Transverse colon (tissue), 4 donors: ENCODE measurements around the gene NAA15. TPM values are rescaled to one million over a fixed set of nuclear protein-coding genes. Genes with fewer than 3 reads are reported as not detected.

ENCODE experiments used
- DNase-seq: peaks from one replicate; pipeline ENCODE4 v3.0.0-alpha.2; 2019
- H3K27ac ChIP-seq, 4 donors: fragments of 200-600 bp; sonication (generic); 2 replicates each; pipeline ENCODE4 v1.5.1; 2016 to 2018; ENCODE audit warnings: inconsistent platforms in 4 of 4
- H3K27me3 ChIP-seq: fragments of 200-600 bp; sonication (generic); 2 replicates; pipeline ENCODE4 v1.5.1; 2017; ENCODE audit warnings: inconsistent platforms
- H3K36me3 ChIP-seq, 4 donors: fragments of 200-600 bp; sonication (generic); 2 replicates each; pipeline ENCODE4 v1.5.1; 2017 to 2019; ENCODE audit warnings: inconsistent platforms in 4 of 4
- H3K4me1 ChIP-seq, 4 donors: fragments of 200-600 bp; sonication (generic); 2 replicates each; pipeline ENCODE4 v1.5.1; 2017 to 2020; ENCODE audit warnings: inconsistent platforms in 4 of 4
- H3K4me3 ChIP-seq, 4 donors: fragments of 200-600 bp; sonication (generic); 1 replicate in 1 of 4; 2 replicates in 3 of 4; pipeline versions ENCODE4 v1.5.1 to v1.6.1; 2017 to 2019; ENCODE audit warnings: inconsistent platforms in 4 of 4
- H3K9me3 ChIP-seq, 2 donors: fragments of 200-600 bp; sonication (generic); 2 replicates each; pipeline ENCODE4 v1.5.1; 2017 to 2019; ENCODE audit warnings: inconsistent platforms in 2 of 2
- EP300 ChIP-seq: sonication (generic); formaldehyde crosslinking; IDR thresholded peaks from one replicate; pipeline ENCODE4 v1.6.1; 2017; ENCODE audit warnings: antibody characterized with exemption, low read depth
- POLR2A ChIP-seq: fragments of 450-650 bp; IDR thresholded peaks from one replicate; pipeline ENCODE4 v1.6.1; 2016; ENCODE audit warnings: antibody characterized with exemption, mild to moderate bottlenecking, moderate library complexity
- POLR2AphosphoS5 ChIP-seq, 3 donors: sonication (generic); formaldehyde crosslinking; IDR thresholded peaks; one replicate each; pipeline ENCODE4 v1.6.1; 2016; ENCODE audit warnings: antibody characterized with exemption in 3 of 3
- WGBS, 2 donors: methylation state at CpG; one replicate each; pipeline ENCODE4 v1.1.5; 2018; ENCODE audit warnings: low coverage in 1 of 2; 5-methylcytosine and 5-hydroxymethylcytosine counted together
- in situ Hi-C, 4 donors: fragments of 200-750 bp; cut with MboI; loops; one replicate each; pipeline versions ENCODE4 v1.15.0 to v1.15.1; 2017; ENCODE audit warnings: low sequenced_read_pairs in 3 of 4, low pct_ligation_motif_present in 1 of 4, low pct_unique_long_range_greater_than_20kb in 1 of 4
- intact Hi-C: fragments of 100-400 bp; cut with DNase I; formaldehyde crosslinking; loops from one replicate; pipeline ENCODE4 v1.15.1; 2023; ENCODE audit warnings: low total_unique reads
- total RNA-seq, 4 donors: library from RNA; depleted of rRNA; stranded (reverse); fragments of >200 nt; gene quantifications; one replicate each; pipeline ENCODE4 v1.1.0, GENCODE V29; 2016
- TF ChIP-seq, protein P1 (sequence below), 5 experiments: fragments of 200-600 bp in 3 of 5; fragments of 450-650 bp in 2 of 5; sonication (generic) in 3 of 5; IDR thresholded peaks; 1 replicate in 2 of 5; 2 replicates in 3 of 5; pipeline ENCODE4 v1.5.1; 2016 to 2017; ENCODE audit warnings: antibody characterized with exemption in 5 of 5, inconsistent platforms in 3 of 5, mild to moderate bottlenecking in 2 of 5, moderate library complexity in 1 of 5

NAA15 gene
- total RNA-seq, 4 donors from 2014 or later, result 5.0 to 23.7 (median 10.1) TPM

DNA sequence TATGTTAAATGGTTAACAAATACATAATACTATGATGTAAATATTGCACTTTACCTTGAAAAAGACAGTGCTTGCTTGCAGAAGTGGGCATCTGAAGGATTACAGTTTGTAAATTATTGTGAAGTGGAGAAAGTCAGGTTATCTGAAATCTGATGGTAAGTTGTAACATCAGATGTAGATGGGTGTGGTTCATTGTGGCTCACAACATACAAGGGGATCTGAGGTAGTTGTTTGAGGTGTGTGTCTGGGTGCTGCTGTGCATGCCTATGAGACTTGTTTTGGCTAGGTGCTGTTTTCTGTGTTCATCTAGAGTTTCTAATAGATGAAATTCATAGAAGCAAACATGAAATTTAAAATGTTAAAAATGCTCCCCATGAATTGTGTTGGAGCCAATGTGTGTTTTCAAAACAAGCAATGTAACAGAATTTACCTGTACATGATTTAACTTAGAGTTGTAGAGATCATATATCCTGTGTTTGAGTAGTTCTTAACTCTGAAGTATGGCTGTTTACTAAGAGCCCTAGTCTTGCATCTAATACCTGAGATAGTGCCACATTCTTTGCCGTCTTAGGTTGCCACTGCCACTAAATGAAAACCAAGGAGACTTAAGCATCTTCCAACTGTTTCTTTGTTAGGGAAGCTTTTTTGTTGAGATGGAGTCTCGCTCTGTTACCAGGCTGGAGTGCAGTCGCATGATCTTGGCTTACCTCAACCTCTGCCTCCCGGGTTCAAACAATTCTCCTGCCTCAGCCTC lies 12.9 kb downstream of the NAA15 start:
- in situ Hi-C loops (no loop called here), intact Hi-C loops (no loop called here)
- Histone ChIP-seq H3K27ac (no peak overlapping the region), H3K36me3 (no peaks in the 10 kb centered on the region), H3K9me3 (no peaks in the 10 kb centered on the region), H3K4me1 (peaks cover 0 to 57% (median 26%) of the 10 kb centered on the region in 4 donors), H3K27me3 (no peaks in the 10 kb centered on the region), H3K4me3 (no peak overlapping the region)
- TF ChIP-seq POLR2A, result no peak
- TF ChIP-seq POLR2AphosphoS5 (IDR thresholded peaks at IDR 0.05), result no peak
- TF ChIP-seq EP300, result no peak
- TF ChIP-seq, protein P1, sequence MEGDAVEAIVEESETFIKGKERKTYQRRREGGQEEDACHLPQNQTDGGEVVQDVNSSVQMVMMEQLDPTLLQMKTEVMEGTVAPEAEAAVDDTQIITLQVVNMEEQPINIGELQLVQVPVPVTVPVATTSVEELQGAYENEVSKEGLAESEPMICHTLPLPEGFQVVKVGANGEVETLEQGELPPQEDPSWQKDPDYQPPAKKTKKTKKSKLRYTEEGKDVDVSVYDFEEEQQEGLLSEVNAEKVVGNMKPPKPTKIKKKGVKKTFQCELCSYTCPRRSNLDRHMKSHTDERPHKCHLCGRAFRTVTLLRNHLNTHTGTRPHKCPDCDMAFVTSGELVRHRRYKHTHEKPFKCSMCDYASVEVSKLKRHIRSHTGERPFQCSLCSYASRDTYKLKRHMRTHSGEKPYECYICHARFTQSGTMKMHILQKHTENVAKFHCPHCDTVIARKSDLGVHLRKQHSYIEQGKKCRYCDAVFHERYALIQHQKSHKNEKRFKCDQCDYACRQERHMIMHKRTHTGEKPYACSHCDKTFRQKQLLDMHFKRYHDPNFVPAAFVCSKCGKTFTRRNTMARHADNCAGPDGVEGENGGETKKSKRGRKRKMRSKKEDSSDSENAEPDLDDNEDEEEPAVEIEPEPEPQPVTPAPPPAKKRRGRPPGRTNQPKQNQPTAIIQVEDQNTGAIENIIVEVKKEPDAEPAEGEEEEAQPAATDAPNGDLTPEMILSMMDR (IDR thresholded peaks at IDR 0.05), result no peak
- DNase-seq, result no peak
- WGBS, 2 donors, result 94 to 100% methylated on average over 1 to 4 of the region's 4 CpGs

DNA sequence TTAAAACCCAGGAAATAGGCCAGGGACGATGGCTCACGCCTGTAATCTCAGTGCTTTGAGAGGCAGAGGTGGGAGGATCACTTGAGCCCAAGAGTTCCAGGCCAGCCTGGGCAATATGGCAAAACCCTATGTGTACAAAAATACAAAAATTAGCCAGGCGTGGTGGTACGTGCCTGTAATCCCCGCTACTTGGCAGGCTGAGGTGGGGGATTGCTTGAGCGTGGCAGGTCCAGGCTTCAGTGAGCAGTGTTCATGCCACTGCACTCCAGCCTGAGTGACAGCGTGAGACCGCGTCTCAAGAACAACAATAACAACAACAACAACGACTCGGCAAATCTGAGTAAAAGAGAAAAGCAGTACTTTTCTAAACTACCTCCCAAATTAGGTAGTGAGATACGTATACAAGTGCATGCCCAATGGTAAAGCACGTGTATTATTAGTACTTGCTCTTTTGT lies 13.9 kb downstream of the NAA15 start:
- in situ Hi-C loops (no loop called here), intact Hi-C loops (no loop called here)
- peaks cover 0 to 64% (median 26%) of the 10 kb centered on the region in 4 donors for H3K4me1 ChIP-seq
- H3K9me3 ChIP-seq, result no peaks in the 10 kb centered on the region
- TF ChIP-seq POLR2AphosphoS5 (IDR thresholded peaks at IDR 0.05), result no peak
- TF ChIP-seq, protein P1 (IDR thresholded peaks at IDR 0.05), result no peak
- TF ChIP-seq EP300, result no peak
- TF ChIP-seq POLR2A, result no peak
- DNase-seq, result no peak
- H3K27me3 ChIP-seq, result no peaks in the 10 kb centered on the region
- no peaks in the 10 kb centered on the region for H3K36me3 ChIP-seq
- no peak overlapping the region for H3K4me3 ChIP-seq
- 86 to 100% methylated on average over 3 to 13 of the region's 13 CpGs for WGBS, 2 donors
- no peak overlapping the region for H3K27ac ChIP-seq

DNA sequence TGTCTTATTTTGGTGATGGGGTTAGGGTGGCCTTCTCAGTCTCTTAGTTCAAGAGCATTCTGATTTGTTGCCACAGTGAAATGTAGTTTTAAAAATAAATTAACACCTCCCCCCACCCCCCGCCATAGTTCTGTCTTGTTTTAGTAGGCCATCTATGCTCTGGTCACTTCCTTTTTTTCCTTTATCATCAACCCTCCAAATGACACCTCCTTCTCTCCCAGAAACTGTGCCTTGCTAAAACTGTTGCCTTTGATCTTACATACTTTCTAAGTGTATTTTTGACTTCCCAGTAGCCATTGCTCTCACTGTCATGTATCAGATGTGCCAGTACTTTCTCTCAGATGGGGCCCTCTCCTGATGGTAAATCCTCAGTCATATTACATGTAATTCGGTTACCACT lies 15.4 kb downstream of the NAA15 start:
- Histone ChIP-seq H3K36me3 (no peaks in the 10 kb centered on the region), H3K27ac (no peak overlapping the region), H3K9me3 (no peaks in the 10 kb centered on the region), H3K27me3 (no peaks in the 10 kb centered on the region), H3K4me3 (no peak overlapping the region), H3K4me1 (peaks cover 0 to 51% (median 21%) of the 10 kb centered on the region in 4 donors)
- in situ Hi-C loops (no loop called here), intact Hi-C loops (no loop called here)
- no peak for DNase-seq
- TF ChIP-seq, protein P1 (IDR thresholded peaks at IDR 0.05), result no peak
- TF ChIP-seq POLR2AphosphoS5 (IDR thresholded peaks at IDR 0.05) (no peak), EP300 (no peak), POLR2A (no peak)
- WGBS, 2 donors, result 92 to 100% methylated on average over 2 of the region's 2 CpGs

DNA sequence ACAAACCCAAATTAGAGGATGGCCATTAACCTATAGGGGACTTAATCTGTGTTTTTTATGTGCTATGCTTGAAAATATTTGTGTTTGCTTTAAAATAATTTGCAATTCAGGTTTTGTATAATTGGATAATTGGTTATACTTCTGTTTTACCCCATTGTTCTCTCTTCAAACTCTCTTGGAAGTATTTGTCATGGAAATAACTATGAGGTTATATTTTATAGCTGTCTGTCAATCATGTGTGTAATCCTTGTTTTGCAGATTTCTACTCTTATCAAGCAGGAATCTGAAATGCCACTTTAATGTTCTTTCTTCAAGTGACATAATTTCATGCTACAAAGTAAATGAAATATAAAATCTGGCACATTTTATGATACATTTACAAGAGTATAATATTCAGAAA lies 16.3 kb downstream of the NAA15 start:
- DNase-seq, result no peak
- Histone ChIP-seq H3K4me1 (peaks cover 0 to 42% (median 16%) of the 10 kb centered on the region in 4 donors), H3K27me3 (no peaks in the 10 kb centered on the region), H3K4me3 (no peak overlapping the region), H3K36me3 (no peaks in the 10 kb centered on the region), H3K9me3 (no peaks in the 10 kb centered on the region), H3K27ac (no peak overlapping the region)
- in situ Hi-C loops (no loop called here), intact Hi-C loops (no loop called here)
- TF ChIP-seq, protein P1 (IDR thresholded peaks at IDR 0.05), result no peak
- TF ChIP-seq POLR2AphosphoS5 (IDR thresholded peaks at IDR 0.05) (no peak), POLR2A (no peak), EP300 (no peak)
